Kidney (tissue), 14 donors: ENCODE data around the gene ZBTB17. TPM values are rescaled to one million over a fixed set of nuclear protein-coding genes. Genes with fewer than 3 reads are reported as not detected.

Experiments
- DNase-seq, 5 donors: peaks; one replicate each; pipeline ENCODE4 v3.0.0-alpha.2; 2013 to 2020
- FAIRE-seq: peaks from 2 replicates; lab custom pipeline; 2012; peaks lifted over from hg19 to GRCh38; lab: Jason Lieb, UNC
- H3K27ac ChIP-seq, 2 donors: one replicate each; pipeline ENCODE4 v1.7.0; 2013; ENCODE audit warnings: low read depth in 2 of 2, low read length in 2 of 2, inconsistent platforms in 1 of 2
- H3K27me3 ChIP-seq: one replicate; pipeline ENCODE4 v1.7.1; 2013; ENCODE audit warnings: low read length, inconsistent platforms; ENCODE audit not compliant: control insufficient read depth, insufficient read depth
- H3K36me3 ChIP-seq, 3 donors: one replicate each; pipeline versions ENCODE4 v1.7.0 to v1.7.1; 2013; ENCODE audit warnings: low read length in 3 of 3, control low read depth in 1 of 3, inconsistent platforms in 1 of 3; ENCODE audit not compliant: insufficient read depth in 3 of 3, control insufficient read depth in 2 of 3
- H3K4me1 ChIP-seq, 3 donors: one replicate each; pipeline versions ENCODE4 v1.7.0 to v1.7.1; 2013; ENCODE audit warnings: low read length in 3 of 3, inconsistent platforms in 1 of 3, low read depth in 1 of 3; ENCODE audit not compliant: control insufficient read depth in 2 of 3, insufficient read depth in 2 of 3
- H3K4me3 ChIP-seq, 3 donors: one replicate each; pipeline versions ENCODE4 v1.7.0 to v1.8.1; 2013; ENCODE audit warnings: low read length in 3 of 3, control low read depth in 1 of 3, inconsistent platforms in 1 of 3
- H3K9ac ChIP-seq, 3 donors: one replicate each; pipeline versions ENCODE4 v1.7.0 to v1.7.1; 2013; ENCODE audit warnings: low read length in 3 of 3, control low read depth in 1 of 3, inconsistent platforms in 1 of 3
- H3K9me3 ChIP-seq, 3 donors: one replicate each; pipeline versions ENCODE4 v1.7.0 to v1.7.1; 2013; ENCODE audit warnings: low read length in 3 of 3, control low read depth in 1 of 3, inconsistent platforms in 1 of 3; ENCODE audit not compliant: control insufficient read depth in 2 of 3, insufficient read depth in 1 of 3
- intact Hi-C: fragments of 100-400 bp; cut with DNase I; formaldehyde crosslinking; loops from one replicate; pipeline ENCODE4 v1.11.1; 2022
- polyA plus RNA-seq: library from polyadenylated mRNA; stranded (reverse); fragments of 350-450 nt; fragmentation: Illumina TruSeq; extraction: RNeasy Lipid Tissue Mini Kit (QIAGEN cat#74804); gene quantifications from one replicate; pipeline ENCODE4 v1.2.3, GENCODE V29; 2014; ENCODE audit warnings: low read depth, low replicate concordance; ENCODE audit not compliant: insufficient read depth
- total RNA-seq: library from RNA; stranded (reverse); fragmentation: NEBNext Ultra II Directional; extraction: Animal tissue kit (Norgen Biotek cat#: 25700); gene quantifications from one replicate; pipeline ENCODE4 v1.2.1, GENCODE V29; 2021
- TF ChIP-seq, protein P1 (sequence below): IDR thresholded peaks from 3 replicates; pipeline ENCODE4 v1.5.1; 2012; ENCODE audit warnings: mild to moderate bottlenecking, moderate library complexity, borderline replicate concordance; ENCODE audit not compliant: insufficient read depth; ENCODE audit errors: extremely low read depth
- donor health status: control.
- donor health status: control.
- donor health status: control.
- donor health status: control.
- donor health status: control.
- donor health status: DM: yes; HTN: yes; CAD: no.
- donor health status: Normal renal cell carcinoma (clear cell type).

The ZBTB17 gene
- total and polyA plus RNA-seq, 2 donors from 2014 or later, result 33.1 to 41.5 TPM

DNA sequence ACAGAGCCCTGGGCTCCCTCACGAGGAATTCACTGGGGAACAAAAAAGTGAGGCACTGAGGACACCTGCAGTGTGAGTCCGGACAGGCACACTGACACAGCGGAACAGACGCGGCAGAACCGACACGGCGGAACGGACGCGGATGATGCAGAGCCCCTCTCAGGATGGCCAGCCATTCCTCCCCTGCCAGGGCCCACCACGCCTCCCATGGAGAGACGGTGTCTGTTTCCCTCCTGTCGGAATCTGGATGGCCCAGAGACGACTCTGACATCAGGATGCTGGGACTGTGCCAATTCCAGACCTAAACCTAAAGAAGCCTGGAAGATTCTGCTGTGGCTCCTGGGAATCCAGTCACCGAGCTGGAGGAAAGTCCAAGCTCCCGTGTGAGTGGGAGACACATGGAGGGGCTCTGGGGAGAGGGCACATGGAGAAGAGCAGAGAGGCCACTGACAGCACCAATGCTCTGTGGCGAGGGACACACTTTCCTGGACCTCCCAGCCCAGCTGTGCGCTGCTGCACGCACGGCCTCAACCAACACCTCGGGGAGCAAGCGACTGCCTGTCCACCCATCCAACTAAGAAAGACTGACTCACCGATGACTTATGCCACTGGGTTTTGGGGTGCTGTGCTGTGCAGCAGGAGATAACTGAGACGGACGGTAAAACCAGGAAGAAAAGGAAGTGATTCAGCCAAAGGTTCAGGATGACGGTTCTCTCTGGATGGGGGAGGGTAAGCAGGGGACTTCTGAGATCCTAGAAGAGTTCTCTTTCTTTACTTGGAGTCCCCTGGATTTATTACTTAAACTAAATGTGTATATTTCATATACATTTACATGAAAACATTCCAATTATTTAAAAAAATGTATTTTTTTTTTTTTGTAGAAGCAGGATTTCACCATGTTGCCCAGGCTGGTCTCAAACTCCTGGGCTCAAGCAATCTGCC is 23.3 kb downstream of the ZBTB17 start:
- intact Hi-C loops, result no loop called here
- H3K36me3 ChIP-seq, result peaks cover 0 to 6% (median 0%) of the 10 kb centered on the region in 3 donors
- no peak for FAIRE-seq

DNA sequence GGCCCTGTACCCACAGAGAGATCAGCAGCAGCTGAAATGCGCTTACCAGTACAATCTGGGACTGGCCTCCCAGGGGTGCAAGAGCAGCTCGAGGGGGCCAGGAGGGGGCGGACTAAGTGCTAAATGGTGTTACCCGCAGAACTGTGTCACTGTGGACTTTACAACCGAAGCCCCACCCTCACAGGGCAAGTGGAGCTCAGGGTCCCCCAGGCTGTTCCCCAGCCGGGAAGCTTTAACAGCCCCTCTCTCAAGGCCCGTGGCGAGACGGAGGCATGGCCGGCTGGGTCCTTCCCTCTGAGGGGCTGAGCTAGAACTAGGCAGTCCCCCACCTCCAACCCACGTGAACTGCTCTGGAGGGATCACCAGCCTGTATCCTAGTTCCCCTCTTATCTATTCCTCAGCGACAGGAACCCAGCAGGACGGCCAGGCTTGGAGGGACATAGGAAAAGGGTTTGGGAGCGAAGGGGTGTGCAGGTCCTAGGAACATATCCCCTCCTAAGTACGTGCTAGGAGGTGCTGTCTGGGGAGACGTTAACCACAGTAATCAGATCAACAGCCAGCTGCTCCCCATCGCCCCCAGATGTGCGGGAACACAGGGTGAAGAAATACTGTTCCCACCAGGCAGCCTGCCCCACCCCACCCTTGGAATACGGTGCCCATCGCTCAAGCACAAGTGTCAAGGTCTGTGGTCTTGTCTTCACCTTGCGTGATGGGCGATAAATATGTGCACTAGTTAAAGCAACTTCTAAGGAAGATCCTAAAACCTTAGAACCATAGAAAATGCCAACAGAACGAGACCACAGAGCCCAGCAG is 24.4 kb downstream of the ZBTB17 start:
- peaks cover 2 to 14% (median 3%) of the 10 kb centered on the region in 3 donors for H3K36me3 ChIP-seq
- no peak for FAIRE-seq
- DNase-seq, result peak in 2 of 5 donors; percentile 32 to 74
- H3K4me1 ChIP-seq, result peaks cover 0 to 49% (median 22%) of the 10 kb centered on the region in 3 donors
- H3K9me3 ChIP-seq, result no peaks in the 10 kb centered on the region
- intact Hi-C loops, result no loop called here
- H3K9ac ChIP-seq, result no peak overlapping the region
- no peak overlapping the region for H3K27ac ChIP-seq
- TF ChIP-seq, protein P1, sequence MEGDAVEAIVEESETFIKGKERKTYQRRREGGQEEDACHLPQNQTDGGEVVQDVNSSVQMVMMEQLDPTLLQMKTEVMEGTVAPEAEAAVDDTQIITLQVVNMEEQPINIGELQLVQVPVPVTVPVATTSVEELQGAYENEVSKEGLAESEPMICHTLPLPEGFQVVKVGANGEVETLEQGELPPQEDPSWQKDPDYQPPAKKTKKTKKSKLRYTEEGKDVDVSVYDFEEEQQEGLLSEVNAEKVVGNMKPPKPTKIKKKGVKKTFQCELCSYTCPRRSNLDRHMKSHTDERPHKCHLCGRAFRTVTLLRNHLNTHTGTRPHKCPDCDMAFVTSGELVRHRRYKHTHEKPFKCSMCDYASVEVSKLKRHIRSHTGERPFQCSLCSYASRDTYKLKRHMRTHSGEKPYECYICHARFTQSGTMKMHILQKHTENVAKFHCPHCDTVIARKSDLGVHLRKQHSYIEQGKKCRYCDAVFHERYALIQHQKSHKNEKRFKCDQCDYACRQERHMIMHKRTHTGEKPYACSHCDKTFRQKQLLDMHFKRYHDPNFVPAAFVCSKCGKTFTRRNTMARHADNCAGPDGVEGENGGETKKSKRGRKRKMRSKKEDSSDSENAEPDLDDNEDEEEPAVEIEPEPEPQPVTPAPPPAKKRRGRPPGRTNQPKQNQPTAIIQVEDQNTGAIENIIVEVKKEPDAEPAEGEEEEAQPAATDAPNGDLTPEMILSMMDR, result no peak
- H3K27me3 ChIP-seq, result no peaks in the 10 kb centered on the region
- no peak overlapping the region for H3K4me3 ChIP-seq

More for the DNA sequence above, 23.3 kb downstream of the ZBTB17 start:
- H3K4me3 ChIP-seq, result no peak overlapping the region
- no peaks in the 10 kb centered on the region for H3K27me3 ChIP-seq
- no peak overlapping the region for H3K9ac ChIP-seq
- H3K27ac ChIP-seq, result no peak overlapping the region
- TF ChIP-seq, protein P1, result no peak
- peaks cover 0 to 46% (median 22%) of the 10 kb centered on the region in 3 donors for H3K4me1 ChIP-seq
- no peaks in the 10 kb centered on the region for H3K9me3 ChIP-seq
- DNase-seq, result peak in 3 of 5 donors; percentile 31 to 69 (median 37)

DNA sequence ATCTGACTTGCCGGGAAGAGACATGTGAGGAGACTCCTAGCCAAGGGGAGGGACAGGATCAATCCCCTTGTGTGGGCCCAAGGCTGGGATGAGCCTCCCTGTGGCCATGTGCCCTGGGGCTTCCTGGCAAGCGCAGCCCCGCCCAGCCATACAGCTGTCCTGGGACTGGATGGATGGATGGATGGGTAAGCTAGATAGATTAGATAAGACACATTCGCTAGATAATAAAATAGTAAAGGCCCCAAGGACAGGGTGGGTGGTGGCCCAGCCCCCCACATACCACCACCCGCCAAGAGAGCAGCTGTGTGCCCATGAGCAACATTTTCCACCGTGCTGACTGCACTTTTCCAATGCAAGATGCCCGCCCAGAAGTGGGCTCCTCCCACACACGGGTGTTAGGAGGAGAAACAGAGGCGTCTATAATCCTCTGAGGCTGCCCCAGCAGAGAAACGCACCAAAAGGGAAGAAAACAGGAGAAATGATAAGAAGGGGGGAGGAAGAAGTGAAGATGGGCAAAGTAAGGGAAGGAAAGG is 25.1 kb downstream of the ZBTB17 start:
- H3K9ac ChIP-seq, result no peak overlapping the region
- H3K27ac ChIP-seq, result peak overlapping the region; percentile 86 to 90
- FAIRE-seq (no peak), DNase-seq (peak in 1 of 5 donors; percentile 70)
- intact Hi-C loops, result no loop called here
- H3K27me3 ChIP-seq, result no peaks in the 10 kb centered on the region
- peaks cover 0 to 49% (median 22%) of the 10 kb centered on the region in 3 donors for H3K4me1 ChIP-seq
- H3K9me3 ChIP-seq, result no peaks in the 10 kb centered on the region
- TF ChIP-seq, protein P1, result no peak
- no peak overlapping the region for H3K4me3 ChIP-seq
- H3K36me3 ChIP-seq, result peaks cover 2 to 21% (median 6%) of the 10 kb centered on the region in 3 donors
